ENCODE results near the gene COL11A1. TPM values are rescaled to one million over a fixed set of nuclear protein-coding genes. Genes with fewer than 3 reads are reported as not detected.

COL11A1 gene
- total RNA-seq, 1 experiment from 2014 or later = not detected

GRCh38 chr1:102899935-102900334 lies 208.4 kb downstream of the COL11A1 start:
- TF ChIP-seq CTCF (IDR thresholded peaks at IDR 0.05; ENCODE audit: insufficient read depth in 1 of 2, low read depth in 1 of 2, low read length in 1 of 2, severe bottlenecking in 1 of 2, unreplicated experiment in 1 of 2) = no peak
- H3K36me3 ChIP-seq (ENCODE audit: control insufficient read depth, insufficient read depth, low read length) = no peaks in the 10 kb centered on the region
- intact Hi-C loops (cut with micrococcal nuclease; ENCODE audit: unreplicated experiment) = no loop called here
- H3K27me3 ChIP-seq (replicated peaks; ENCODE audit: control insufficient read depth, insufficient read depth, low read length) = no peaks in the 10 kb centered on the region
- no peaks in the 10 kb centered on the region for H3K4me1 Mint-ChIP-seq (ENCODE audit: low read depth, unreplicated experiment)
- no peaks in the 10 kb centered on the region for H3K9me3 Mint-ChIP-seq (ENCODE audit: unreplicated experiment)
- H3K4me3 Mint-ChIP-seq (ENCODE audit: unreplicated experiment) = no peak overlapping the region
- DNase-seq = no peak
- H3K27ac Mint-ChIP-seq (ENCODE audit: unreplicated experiment) = no peak overlapping the region
- H3K27me3 Mint-ChIP-seq (ENCODE audit: insufficient read depth, unreplicated experiment) = no peaks in the 10 kb centered on the region
- H3K4me1 ChIP-seq = no peaks in the 10 kb centered on the region
- H3K4me3 ChIP-seq (ENCODE audit: low read depth, low read length) = no peak overlapping the region
- POLR2A ChIA-PET = no interaction called here
- H3K9me3 ChIP-seq = no peaks in the 10 kb centered on the region
- no TSS peak for BruUV-seq (replicated peaks)
- CTCF ChIA-PET = no interaction called here
- H3K36me3 Mint-ChIP-seq (ENCODE audit: insufficient read depth, unreplicated experiment) = no peaks in the 10 kb centered on the region

- DNase-seq = no peak
- CTCF ChIA-PET = no interaction called here
Observed at GRCh38 chr1:102897557-102897956, 210.8 kb downstream of the COL11A1 start.

GRCh38 chr1:102896771-102897170 lies 211.6 kb downstream of the COL11A1 start:
- ChIA-PET POLR2A (no interaction called here), CTCF (no interaction called here)
- no peak for DNase-seq
- BruUV-seq (replicated peaks) = no TSS peak
- no peaks in the 10 kb centered on the region for H3K4me1 Mint-ChIP-seq (ENCODE audit: low read depth, unreplicated experiment)
- Histone ChIP-seq H3K27me3 (replicated peaks; ENCODE audit: control insufficient read depth, insufficient read depth, low read length) (no peaks in the 10 kb centered on the region), H3K36me3 (ENCODE audit: control insufficient read depth, insufficient read depth, low read length) (no peaks in the 10 kb centered on the region), H3K9me3 (no peaks in the 10 kb centered on the region), H3K4me1 (no peaks in the 10 kb centered on the region), H3K4me3 (ENCODE audit: low read depth, low read length) (no peak overlapping the region)
- intact Hi-C loops (cut with micrococcal nuclease; ENCODE audit: unreplicated experiment) = no loop called here
- H3K27ac Mint-ChIP-seq (ENCODE audit: unreplicated experiment) = no peak overlapping the region
- TF ChIP-seq CTCF (IDR thresholded peaks at IDR 0.05; ENCODE audit: insufficient read depth in 1 of 2, low read depth in 1 of 2, low read length in 1 of 2, severe bottlenecking in 1 of 2, unreplicated experiment in 1 of 2) = no peak
- no peaks in the 10 kb centered on the region for H3K27me3 Mint-ChIP-seq (ENCODE audit: insufficient read depth, unreplicated experiment)
- H3K9me3 Mint-ChIP-seq (ENCODE audit: unreplicated experiment) = no peaks in the 10 kb centered on the region
- H3K36me3 Mint-ChIP-seq (ENCODE audit: insufficient read depth, unreplicated experiment) = no peaks in the 10 kb centered on the region
- no peak overlapping the region for H3K4me3 Mint-ChIP-seq (ENCODE audit: unreplicated experiment)

More at GRCh38 chr1:102897557-102897956, 210.8 kb downstream of the COL11A1 start:
- no peaks in the 10 kb centered on the region for H3K9me3 Mint-ChIP-seq (ENCODE audit: unreplicated experiment)
- no TSS peak for BruUV-seq (replicated peaks)
- no peak overlapping the region for H3K4me3 ChIP-seq (ENCODE audit: low read depth, low read length)
- intact Hi-C loops (cut with micrococcal nuclease; ENCODE audit: unreplicated experiment) = no loop called here
- H3K27me3 Mint-ChIP-seq (ENCODE audit: insufficient read depth, unreplicated experiment) = no peaks in the 10 kb centered on the region
- H3K27ac Mint-ChIP-seq (ENCODE audit: unreplicated experiment) = no peak overlapping the region
- no peaks in the 10 kb centered on the region for H3K36me3 ChIP-seq (ENCODE audit: control insufficient read depth, insufficient read depth, low read length)
- no peak for TF ChIP-seq CTCF (IDR thresholded peaks at IDR 0.05; ENCODE audit: insufficient read depth in 1 of 2, low read depth in 1 of 2, low read length in 1 of 2, severe bottlenecking in 1 of 2, unreplicated experiment in 1 of 2)
- H3K27me3 ChIP-seq (replicated peaks; ENCODE audit: control insufficient read depth, insufficient read depth, low read length) = no peaks in the 10 kb centered on the region
- H3K4me3 Mint-ChIP-seq (ENCODE audit: unreplicated experiment) = no peak overlapping the region
- no peaks in the 10 kb centered on the region for H3K9me3 ChIP-seq
- no peaks in the 10 kb centered on the region for H3K36me3 Mint-ChIP-seq (ENCODE audit: insufficient read depth, unreplicated experiment)
- no peaks in the 10 kb centered on the region for H3K4me1 Mint-ChIP-seq (ENCODE audit: low read depth, unreplicated experiment)
- POLR2A ChIA-PET = no interaction called here
- H3K4me1 ChIP-seq = no peaks in the 10 kb centered on the region
